Sigmoid colon (tissue), 7 donors: Measurements from ENCODE around the gene METTL8. TPM values are rescaled to one million over a fixed set of nuclear protein-coding genes. Genes with fewer than 3 reads are reported as not detected.

Source experiments
- DNase-seq: peaks from one replicate; pipeline ENCODE4 v3.0.0-alpha.2; 2019
- H3K27ac ChIP-seq, 4 donors: fragments of 200-600 bp; sonication (generic); one replicate each; pipeline ENCODE4 v1.5.1; 2016 to 2019; ENCODE audit warnings: mild to moderate bottlenecking in 1 of 4
- H3K27me3 ChIP-seq, 3 donors: fragments of 200-600 bp; sonication (generic); one replicate each; pipeline ENCODE4 v1.5.1; 2019; ENCODE audit warnings: mild to moderate bottlenecking in 1 of 3
- H3K36me3 ChIP-seq, 4 donors: fragments of 200-600 bp; sonication (generic); one replicate each; pipeline ENCODE4 v1.5.1; 2016 to 2019
- H3K4me1 ChIP-seq, 4 donors: fragments of 200-600 bp; sonication (generic); one replicate each; pipeline ENCODE4 v1.5.1; 2017 to 2019
- H3K4me3 ChIP-seq, 4 donors: fragments of 200-600 bp; sonication (generic); one replicate each; pipeline ENCODE4 v1.5.1; 2017 to 2019; ENCODE audit warnings: mild to moderate bottlenecking in 2 of 4, moderate library complexity in 1 of 4
- H3K9me3 ChIP-seq, 4 donors: fragments of 200-600 bp in 3 of 4; sonication (generic) in 3 of 4; one replicate each; pipeline versions ENCODE4 v1.5.1 to v1.6.1; 2013 to 2019
- CTCF ChIP-seq, 4 experiments: fragments of 450-650 bp in 3 of 4; fragments of 200-600 bp in 1 of 4; IDR thresholded peaks; one replicate each; pipeline ENCODE4 v1.5.1; 2016 to 2019; ENCODE audit warnings: antibody characterized with exemption in 4 of 4, mild to moderate bottlenecking in 3 of 4, moderate library complexity in 2 of 4
- EP300 ChIP-seq, 4 donors: sonication (generic); formaldehyde crosslinking; IDR thresholded peaks; one replicate each; pipeline ENCODE4 v1.6.1; 2017; ENCODE audit warnings: antibody characterized with exemption in 4 of 4
- POLR2A ChIP-seq, 2 donors: fragments of 450-650 bp; IDR thresholded peaks; one replicate each; pipeline ENCODE4 v1.6.1; 2016; ENCODE audit warnings: antibody characterized with exemption in 2 of 2, mild to moderate bottlenecking in 2 of 2, moderate library complexity in 2 of 2
- POLR2AphosphoS5 ChIP-seq, 4 donors: sonication (generic); formaldehyde crosslinking; IDR thresholded peaks; one replicate each; pipeline ENCODE4 v1.6.1; 2017; ENCODE audit warnings: antibody characterized with exemption in 4 of 4
- WGBS, 2 donors: extraction: QIAGEN DNeasy Blood & Tissue Kit; methylation state at CpG; one replicate each; pipeline ENCODE4 v1.1.7; 2013; 5-methylcytosine and 5-hydroxymethylcytosine counted together
- intact Hi-C: fragments of 100-400 bp; cut with DNase I; formaldehyde crosslinking; loops from one replicate; pipeline ENCODE4 v1.15.1; 2023
- polyA plus RNA-seq, 3 donors: library from polyadenylated mRNA; stranded (reverse); fragments of 200-250 nt; gene quantifications; one replicate each; pipeline ENCODE4 v1.2.3, GENCODE V29; 2013
- total RNA-seq, 4 donors: library from RNA; depleted of rRNA; stranded (reverse); fragments of >200 nt; gene quantifications; one replicate each; pipeline ENCODE4 v1.1.0, GENCODE V29; 2016
- donor health status: healthy with polysubstance abuse.
- donor health status: Bipolar disorder and iron deficiency.
- donor health status: healthy.

METTL8 gene
- total and polyA plus RNA-seq, 7 donors: 3.0 to 42.7 (median 30.1) TPM

- H3K27ac ChIP-seq: no peak overlapping the region
- DNase-seq: no peak
- peaks cover 0 to 5% (median 4%) of the 10 kb centered on the region in 4 donors for H3K4me1 ChIP-seq
- no peaks in the 10 kb centered on the region for H3K27me3 ChIP-seq
- H3K9me3 ChIP-seq: no peaks in the 10 kb centered on the region
- no peak overlapping the region for H3K4me3 ChIP-seq
- no peaks in the 10 kb centered on the region for H3K36me3 ChIP-seq
- TF ChIP-seq EP300 (IDR thresholded peaks at IDR 0.05) (no peak), POLR2AphosphoS5 (IDR thresholded peaks at IDR 0.05) (no peak), CTCF (IDR thresholded peaks at IDR 0.05) (no peak), POLR2A (IDR thresholded peaks at IDR 0.05) (no peak)
- 89 to 92% methylated on average over 2 of the region's 2 CpGs for WGBS, 2 donors
- intact Hi-C loops: no loop called here
Observed at GRCh38 chr2:171404719-171405118, 29.1 kb downstream of the METTL8 start.

- TF ChIP-seq POLR2A (IDR thresholded peaks at IDR 0.05) (no peak), EP300 (IDR thresholded peaks at IDR 0.05) (no peak), CTCF (IDR thresholded peaks at IDR 0.05) (no peak), POLR2AphosphoS5 (IDR thresholded peaks at IDR 0.05) (no peak)
- H3K27ac ChIP-seq: no peak overlapping the region
Observed at GRCh38 chr2:171404261-171404660, 29.5 kb downstream of the METTL8 start.

GRCh38 chr2:171402906-171403580, 30.7 kb downstream of the METTL8 start:
- H3K36me3 ChIP-seq: no peaks in the 10 kb centered on the region
- H3K9me3 ChIP-seq: no peaks in the 10 kb centered on the region
- DNase-seq: no peak
- WGBS, 2 donors: 88 to 93% methylated on average over 4 of the region's 4 CpGs
- no peak for TF ChIP-seq POLR2A (IDR thresholded peaks at IDR 0.05)
- intact Hi-C loops: no loop called here
- no peak overlapping the region for H3K27ac ChIP-seq
- H3K27me3 ChIP-seq: no peaks in the 10 kb centered on the region
- peaks cover 0 to 5% (median 2%) of the 10 kb centered on the region in 4 donors for H3K4me1 ChIP-seq
- no peak overlapping the region for H3K4me3 ChIP-seq

More at GRCh38 chr2:171404261-171404660, 29.5 kb downstream of the METTL8 start:
- Histone ChIP-seq H3K27me3 (no peaks in the 10 kb centered on the region), H3K9me3 (no peaks in the 10 kb centered on the region), H3K4me3 (no peak overlapping the region), H3K4me1 (peaks cover 0 to 5% (median 2%) of the 10 kb centered on the region in 4 donors), H3K36me3 (no peaks in the 10 kb centered on the region)
- DNase-seq: no peak
- intact Hi-C loops: no loop called here
- WGBS, 2 donors: 81 to 82% methylated on average over 5 of the region's 5 CpGs

- no peak overlapping the region for H3K4me3 ChIP-seq
- TF ChIP-seq POLR2A (IDR thresholded peaks at IDR 0.05) (no peak), EP300 (IDR thresholded peaks at IDR 0.05) (no peak), CTCF (IDR thresholded peaks at IDR 0.05) (no peak), POLR2AphosphoS5 (IDR thresholded peaks at IDR 0.05) (no peak)
- H3K4me1 ChIP-seq: peaks cover 0 to 5% (median 0%) of the 10 kb centered on the region in 4 donors
- WGBS, 2 donors: 97 to 99% methylated on average over 1 of the region's 1 CpG
- no peaks in the 10 kb centered on the region for H3K9me3 ChIP-seq
- intact Hi-C loops: no loop called here
- no peak for DNase-seq
- no peaks in the 10 kb centered on the region for H3K36me3 ChIP-seq
- no peak overlapping the region for H3K27ac ChIP-seq
- H3K27me3 ChIP-seq: no peaks in the 10 kb centered on the region
Observed at GRCh38 chr2:171401947-171402346, 31.8 kb downstream of the METTL8 start.

- H3K27me3 ChIP-seq: no peaks in the 10 kb centered on the region
- TF ChIP-seq EP300 (IDR thresholded peaks at IDR 0.05) (no peak), CTCF (IDR thresholded peaks at IDR 0.05) (no peak), POLR2A (IDR thresholded peaks at IDR 0.05) (no peak), POLR2AphosphoS5 (IDR thresholded peaks at IDR 0.05) (no peak)
Observed at GRCh38 chr2:171400395-171400794, 33.4 kb downstream of the METTL8 start.

More at GRCh38 chr2:171400395-171400794, 33.4 kb downstream of the METTL8 start:
- Histone ChIP-seq H3K4me1 (peaks cover 0 to 5% (median 0%) of the 10 kb centered on the region in 4 donors), H3K9me3 (no peaks in the 10 kb centered on the region), H3K27ac (no peak overlapping the region), H3K4me3 (no peak overlapping the region), H3K36me3 (no peaks in the 10 kb centered on the region)
- no peak for DNase-seq
- WGBS, 2 donors: 88 to 97% methylated on average over 3 of the region's 3 CpGs
- intact Hi-C loops: no loop called here
